ENCODE data around the gene PARVB. TPM values are rescaled to one million over a fixed set of nuclear protein-coding genes. Genes with fewer than 3 reads are reported as not detected.
A peak's percentile ranks its signal among the peaks of the same experiment; 100 is the strongest.

Gene PARVB
- total RNA-seq, 1 experiment from 2014 or later: 35.3 TPM

- intact Hi-C loops (cut with micrococcal nuclease; ENCODE audit: unreplicated experiment): loop anchor here (10.0 kb wide), 1 partner anchor 434 kb away; no protein-coding TSS in a partner anchor
- H4K20me1 ChIP-seq (ENCODE audit: insufficient read depth): peaks cover 7% of the 10 kb centered on the region; the same call in 1 of the 2 replicates
- H3F3A ChIP-seq (ENCODE audit: insufficient read depth, low read depth): peaks cover 28% of the 10 kb centered on the region; the same call in 1 of the 2 replicates
- H3K27me3 ChIP-seq (ENCODE audit: insufficient read depth, low read depth): peaks cover 38% of the 10 kb centered on the region
- H3K36me3 ChIP-seq (ENCODE audit: low read depth): no peaks in the 10 kb centered on the region
- peak in 1 of 2 experiments; percentile 44 for DNase-seq
- no peaks in the 10 kb centered on the region for H3K9me3 ChIP-seq (ENCODE audit: insufficient read depth, low read depth)
- no TSS peak for BruUV-seq (replicated peaks)
- ChIA-PET POLR2A (ENCODE audit: unreplicated experiment) (no interaction called here), CTCF (no interaction called here)
- H3K9me2 ChIP-seq (ENCODE audit: insufficient read depth): no peaks in the 10 kb centered on the region
- H3K4me1 ChIP-seq (replicated peaks; ENCODE audit: insufficient read depth): peaks cover 26% of the 10 kb centered on the region
- TF ChIP-seq CTCF (conservative IDR thresholded peaks at IDR 0.05) (no peak), EZH2 (IDR thresholded peaks at IDR 0.05; ENCODE audit: low read depth) (no peak)
- no peaks in the 10 kb centered on the region for H3K79me2 ChIP-seq (ENCODE audit: low read depth)
- no peak overlapping the region for H2AFZ ChIP-seq
- no peak overlapping the region for H3K4me2 ChIP-seq
- no peak overlapping the region for H3K4me3 ChIP-seq
- H3K27ac ChIP-seq: no peak overlapping the region
Measured at GRCh38 chr22:44191036-44191454, 166.9 kb downstream of the PARVB start.

- CTCF ChIA-PET: no interaction called here
- intact Hi-C loops (cut with micrococcal nuclease; ENCODE audit: unreplicated experiment): loop anchor here (10.0 kb wide), 1 partner anchor 433 kb away; no protein-coding TSS in a partner anchor
- Histone ChIP-seq H3K27ac (no peak overlapping the region), H3K4me1 (replicated peaks; ENCODE audit: insufficient read depth) (peaks cover 26% of the 10 kb centered on the region), H3K36me3 (ENCODE audit: low read depth) (no peaks in the 10 kb centered on the region), H3K27me3 (ENCODE audit: insufficient read depth, low read depth) (peaks cover 48% of the 10 kb centered on the region), H4K20me1 (ENCODE audit: insufficient read depth) (peaks cover 7% of the 10 kb centered on the region; the same call in 1 of the 2 replicates), H3K79me2 (ENCODE audit: low read depth) (no peaks in the 10 kb centered on the region), H3K4me3 (no peak overlapping the region), H3K9me3 (ENCODE audit: insufficient read depth, low read depth) (no peaks in the 10 kb centered on the region), H3F3A (ENCODE audit: insufficient read depth, low read depth) (peaks cover 28% of the 10 kb centered on the region; the same call in 1 of the 2 replicates), H2AFZ (no peak overlapping the region), H3K9me2 (ENCODE audit: insufficient read depth) (no peaks in the 10 kb centered on the region), H3K4me2 (peak overlapping the region; percentile 59)
- no TSS peak for BruUV-seq (replicated peaks)
- POLR2A ChIA-PET (ENCODE audit: unreplicated experiment): no interaction called here
- peak; percentile 46 to 64 for DNase-seq
- no peak for TF ChIP-seq CTCF (conservative IDR thresholded peaks at IDR 0.05)
- TF ChIP-seq EZH2 (IDR thresholded peaks at IDR 0.05; ENCODE audit: low read depth): no peak
Measured at GRCh38 chr22:44192098-44192815, 168.2 kb downstream of the PARVB start.

GRCh38 chr22:44192816-44193534, 168.9 kb downstream of the PARVB start:
- H2AFZ ChIP-seq: no peak overlapping the region
- no TSS peak for BruUV-seq (replicated peaks)
- H3K9me3 ChIP-seq (ENCODE audit: insufficient read depth, low read depth): no peaks in the 10 kb centered on the region
- H4K20me1 ChIP-seq (ENCODE audit: insufficient read depth): peaks cover 12% of the 10 kb centered on the region
- no peak overlapping the region for H3K4me3 ChIP-seq
- intact Hi-C loops (cut with micrococcal nuclease; ENCODE audit: unreplicated experiment): loop anchor here (10.0 kb wide), 1 partner anchor 432 kb away; no protein-coding TSS in a partner anchor
- POLR2A ChIA-PET (ENCODE audit: unreplicated experiment): interaction anchor here (0.7 kb wide), 1 partner anchor 333 kb away, joined by 4 read pairs; no protein-coding TSS in a partner anchor
- peaks cover 28% of the 10 kb centered on the region; the same call in 1 of the 2 replicates for H3F3A ChIP-seq (ENCODE audit: insufficient read depth, low read depth)
- no peaks in the 10 kb centered on the region for H3K9me2 ChIP-seq (ENCODE audit: insufficient read depth)
- no peaks in the 10 kb centered on the region for H3K36me3 ChIP-seq (ENCODE audit: low read depth)
- H3K27me3 ChIP-seq (ENCODE audit: insufficient read depth, low read depth): peaks cover 49% of the 10 kb centered on the region
- peak overlapping the region; percentile 59 for H3K4me2 ChIP-seq
- H3K27ac ChIP-seq: no peak overlapping the region
- CTCF ChIA-PET: no interaction called here
- no peak; the same call in 1 of the 2 replicates for TF ChIP-seq CTCF (conservative IDR thresholded peaks at IDR 0.05)
- TF ChIP-seq EZH2 (IDR thresholded peaks at IDR 0.05; ENCODE audit: low read depth): no peak
- no peaks in the 10 kb centered on the region for H3K79me2 ChIP-seq (ENCODE audit: low read depth)
- no peak for DNase-seq
- H3K4me1 ChIP-seq (replicated peaks; ENCODE audit: insufficient read depth): peaks cover 26% of the 10 kb centered on the region
